ENCODE results near the gene MFAP1.

MFAP1 gene

DNA sequence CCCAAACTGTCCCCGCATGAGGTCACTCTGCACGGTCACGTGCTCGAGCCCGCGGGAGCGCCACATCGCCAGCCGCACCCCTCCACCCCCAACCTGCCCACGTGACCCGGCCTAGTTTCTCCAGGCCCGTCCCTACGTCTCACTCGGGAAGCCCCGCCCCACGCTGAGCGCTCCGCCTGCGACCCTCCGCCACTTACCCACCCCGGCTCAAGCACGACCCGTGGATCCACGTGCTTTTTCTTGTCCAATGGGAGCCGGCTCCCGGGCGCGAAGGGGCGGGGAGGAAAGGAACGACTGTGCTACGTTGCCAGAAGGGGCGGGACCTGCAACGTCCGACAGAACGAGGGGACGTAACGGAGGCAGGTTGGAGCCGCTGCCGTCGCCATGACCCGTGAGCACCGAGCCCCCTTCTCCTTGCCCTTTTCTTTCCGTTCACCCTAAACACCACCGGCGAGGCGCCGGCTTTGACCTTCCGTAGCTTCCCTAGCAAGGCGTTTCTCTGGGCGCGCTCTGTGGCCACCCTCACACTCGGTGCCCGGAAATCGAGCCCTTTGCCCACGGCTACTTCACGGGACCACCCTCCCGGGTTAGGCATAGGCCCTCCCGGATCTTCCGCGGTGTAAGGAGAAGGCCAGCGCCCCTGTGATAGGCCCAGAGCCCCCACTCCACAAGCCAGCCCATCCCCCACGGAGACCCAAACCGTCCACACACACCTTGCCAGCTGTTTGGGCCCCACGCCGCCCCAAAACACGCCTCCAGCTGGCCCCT is 32.3 kb downstream of the MFAP1 start, which contains the start of gene SERF2:
Gene SERF2, plus strand, starts transcription at position 328 of the 768 bp plus-strand sequence. Its CDS starts 57 bp downstream, at position 385.
- peak; percentile 99 for DNase-seq (ENCODE audit: low read depth, low spot score)
- H3K4me3 ChIP-seq (ENCODE audit: low read length): peak within 1 kb of the TSS; percentile 100

DNA sequence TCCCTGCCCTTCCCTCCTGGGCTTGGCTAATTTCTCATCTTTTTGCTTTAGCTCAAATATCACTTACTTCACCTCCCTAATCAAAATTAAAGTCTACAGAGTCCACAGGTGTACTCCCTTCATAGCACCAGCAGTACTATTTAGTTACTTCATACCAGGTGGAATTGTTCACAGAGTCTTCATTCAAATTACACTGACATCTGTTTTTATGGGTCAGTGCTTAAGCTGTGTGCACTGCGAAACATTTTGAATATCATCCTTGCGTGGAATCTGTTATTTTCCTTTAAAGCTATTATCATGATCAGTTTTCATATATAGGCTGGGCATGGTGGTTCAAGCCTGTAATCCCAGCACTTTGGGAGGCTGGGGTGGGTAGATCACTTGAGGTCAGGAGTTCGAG is 35.1 kb downstream of the MFAP1 start:
- no peak overlapping the region for H3K4me3 ChIP-seq (ENCODE audit: low read length)
- DNase-seq (ENCODE audit: low read depth, low spot score): no peak

DNA sequence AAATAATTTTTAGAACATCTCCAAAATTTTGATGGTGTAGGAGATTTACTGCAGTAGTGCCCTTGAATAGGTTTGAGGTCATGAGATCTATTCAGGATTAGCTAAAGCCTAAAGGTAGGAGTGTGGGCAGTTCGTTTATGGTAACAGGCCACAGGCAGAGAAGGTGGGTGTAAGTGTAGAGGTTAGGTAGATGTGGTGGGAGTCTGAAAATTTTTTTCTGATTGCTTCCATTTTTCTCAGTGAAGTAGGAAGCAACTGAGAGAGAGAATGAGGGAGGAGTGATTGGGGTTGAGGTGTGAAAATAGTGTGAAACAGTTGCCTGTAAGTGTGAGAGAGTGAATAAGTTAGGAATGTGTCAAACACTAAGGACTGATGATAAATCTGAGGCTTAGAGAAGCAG is 45.5 kb downstream of the MFAP1 start:
- DNase-seq (ENCODE audit: low read depth, low spot score): no peak
- no peak overlapping the region for H3K4me3 ChIP-seq (ENCODE audit: low read length)

DNA sequence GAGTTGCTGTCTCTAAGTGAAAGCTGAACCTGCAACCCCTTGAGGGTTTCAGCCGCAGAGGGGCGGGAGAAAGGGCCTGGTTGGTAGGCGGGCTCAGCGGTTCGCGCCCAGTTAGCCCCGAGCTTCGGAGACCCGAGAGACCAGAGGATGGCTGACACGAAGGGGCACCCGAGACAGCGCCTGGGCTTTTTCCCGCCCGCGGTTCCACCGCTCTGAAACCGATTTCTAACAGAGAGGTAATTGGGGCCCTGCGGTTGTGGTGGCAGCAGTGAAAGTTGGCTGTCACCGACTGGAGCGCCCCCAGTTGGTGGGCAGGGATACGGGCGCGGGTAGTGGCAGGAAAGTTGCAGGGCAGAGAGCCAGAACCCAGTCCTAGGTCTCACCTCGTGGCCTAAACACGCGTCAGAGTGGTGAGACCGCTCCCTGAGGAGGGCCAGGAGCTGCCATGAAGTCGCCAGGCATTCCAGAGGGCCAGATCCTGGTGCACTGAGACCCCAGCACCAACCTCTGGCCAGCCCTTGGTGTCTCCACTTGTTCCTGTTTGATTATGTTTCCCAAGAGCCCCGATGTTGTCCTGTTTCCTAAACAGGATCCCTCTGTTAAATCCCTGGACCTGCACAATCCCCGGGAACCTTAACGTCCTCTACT is 47.1 kb downstream of the MFAP1 start:
- peak overlapping the region; percentile 76 for H3K4me3 ChIP-seq (ENCODE audit: low read length)
- peak; percentile 77 for DNase-seq (ENCODE audit: low read depth, low spot score)

DNA sequence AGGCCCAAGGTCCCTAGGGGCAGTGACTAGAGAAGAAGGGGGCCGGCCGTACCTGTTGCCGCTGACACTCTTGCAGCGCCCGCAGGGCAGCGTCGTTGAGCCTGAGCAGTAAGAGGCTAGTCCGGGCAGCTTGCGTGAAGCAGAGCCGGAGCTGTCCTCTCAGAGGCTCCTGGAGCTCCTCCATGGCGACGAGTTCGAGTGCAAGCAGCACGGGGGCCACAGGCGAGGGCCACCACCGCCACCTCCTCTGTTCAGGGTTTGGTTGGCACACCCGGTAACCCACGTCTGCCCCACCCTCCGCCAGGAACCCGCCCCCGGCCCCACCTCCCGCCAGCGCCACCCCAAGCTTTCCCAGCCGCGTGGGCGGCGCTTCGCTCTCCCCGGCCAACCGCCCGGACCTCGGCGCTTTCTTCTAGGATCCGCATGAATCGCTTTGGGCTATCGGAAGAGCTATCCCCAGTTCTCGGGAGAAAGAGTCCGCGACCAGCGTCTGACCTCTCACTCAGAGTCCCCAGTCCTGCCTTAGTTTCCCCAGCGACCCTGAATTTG is 47.7 kb downstream of the MFAP1 start, which contains the start of gene ELL3:
Gene ELL3, minus strand, starts transcription at position 249 of the 549 bp plus-strand sequence. Its CDS starts 65 bp downstream, at position 184.
- peak; percentile 54 for DNase-seq (ENCODE audit: low read depth, low spot score)

DNA sequence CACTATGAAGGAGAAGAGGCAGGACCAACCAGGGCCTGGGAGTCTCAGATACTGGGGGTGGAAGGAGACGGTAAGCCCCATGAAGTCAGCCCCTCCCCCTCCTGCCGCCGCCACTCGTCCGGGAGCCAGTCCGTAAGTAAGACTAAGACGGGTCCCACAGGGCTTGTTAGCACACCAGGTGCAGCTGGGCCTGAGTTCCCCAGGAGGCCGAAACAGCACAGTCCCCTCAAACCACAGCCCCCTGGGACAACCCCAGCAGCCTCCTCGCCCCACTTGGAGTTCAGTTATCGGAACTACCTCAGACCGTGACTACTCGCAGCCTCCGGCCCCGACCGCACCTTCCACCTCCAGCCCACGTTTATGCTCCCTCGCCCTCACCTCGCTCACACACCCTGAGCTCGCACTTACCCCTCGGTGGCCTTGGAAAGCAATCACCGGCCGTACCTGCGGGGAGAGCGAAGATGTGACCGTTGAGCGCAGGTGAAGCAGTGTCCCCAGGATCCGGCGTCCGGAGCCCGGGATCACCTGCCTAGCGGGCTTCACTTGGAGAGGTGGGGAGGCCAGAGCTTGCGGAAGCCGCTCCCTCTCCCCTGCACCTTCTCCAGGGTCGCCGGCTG is 48.3 kb downstream of the MFAP1 start:
- H3K4me3 ChIP-seq (ENCODE audit: low read length): peak overlapping the region; percentile 76
- no peak for DNase-seq (ENCODE audit: low read depth, low spot score)

More for the DNA sequence above, 47.7 kb downstream of the MFAP1 start, which contains the start of gene ELL3:
- H3K4me3 ChIP-seq (ENCODE audit: low read length): peak within 1 kb of the TSS; percentile 76

DNA sequence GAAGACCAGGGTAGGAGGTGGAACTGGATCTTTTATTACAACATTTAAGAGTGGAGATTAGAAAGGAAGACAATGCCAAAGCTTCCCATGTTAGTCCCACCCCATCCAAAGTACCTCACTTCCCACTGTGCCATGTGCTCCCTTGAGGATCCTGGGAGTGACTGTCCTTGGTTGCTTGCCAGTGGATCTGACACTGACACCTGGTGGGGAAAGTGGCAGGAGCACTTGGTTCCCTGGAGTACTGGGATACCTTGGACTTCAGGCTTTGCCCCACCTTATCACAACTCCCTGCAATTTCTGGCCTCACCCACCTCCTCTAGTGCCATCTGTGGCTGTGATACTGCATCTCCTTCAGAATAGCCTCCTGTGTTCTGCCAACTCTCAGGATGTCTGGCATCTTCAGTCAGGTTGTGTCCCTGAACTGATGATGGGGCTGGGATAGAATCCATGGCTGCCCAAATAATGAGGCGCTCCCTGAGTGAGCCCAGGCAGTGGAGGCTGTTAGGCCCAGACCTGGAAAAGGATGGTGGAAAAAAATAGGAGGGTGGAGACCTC is 49.0 kb downstream of the MFAP1 start:
- DNase-seq (ENCODE audit: low read depth, low spot score): no peak

DNA sequence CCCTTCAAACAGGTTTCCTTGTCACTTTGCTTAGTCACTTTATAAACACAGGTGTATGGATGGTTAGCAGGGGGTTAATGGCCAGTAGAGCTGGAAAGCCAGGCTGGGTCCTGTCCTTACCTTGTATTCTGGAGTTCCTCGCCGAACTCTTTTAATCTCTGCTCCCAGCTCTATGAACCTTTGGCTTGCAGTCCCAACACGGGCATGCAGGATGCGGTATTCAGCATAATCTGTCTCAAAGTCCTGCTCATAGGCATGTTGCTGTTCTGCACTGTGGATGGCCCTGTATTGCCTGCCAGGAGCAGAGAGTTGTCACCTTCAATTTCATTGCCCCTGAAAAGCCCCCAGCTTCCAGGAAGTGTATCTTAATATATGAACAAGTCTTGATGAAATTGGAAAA is 50.4 kb downstream of the MFAP1 start:
- DNase-seq (ENCODE audit: low read depth, low spot score): no peak
- no peak overlapping the region for H3K4me3 ChIP-seq (ENCODE audit: low read length)

More for the DNA sequence above, 49.0 kb downstream of the MFAP1 start:
- H3K4me3 ChIP-seq (ENCODE audit: low read length): no peak overlapping the region

DNA sequence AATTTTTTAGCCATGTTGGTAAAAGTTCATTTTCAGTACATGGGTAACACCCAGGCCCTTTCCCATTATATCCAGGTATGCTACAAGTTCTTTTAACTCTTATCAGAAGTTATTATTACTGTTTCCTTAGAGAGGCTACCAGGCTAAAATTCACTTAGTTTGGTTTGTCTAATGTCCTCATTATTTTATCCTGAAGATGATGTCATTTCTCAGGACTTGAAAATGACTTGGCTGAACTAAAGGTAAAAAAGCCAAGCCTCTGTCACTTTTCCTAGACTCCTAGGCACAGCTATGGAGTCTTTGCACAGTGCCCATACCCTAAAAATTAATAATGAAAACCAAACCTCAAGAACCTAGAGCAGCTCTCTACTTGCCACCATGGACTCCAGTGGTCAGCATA is 51.9 kb downstream of the MFAP1 start:
- H3K4me3 ChIP-seq (ENCODE audit: low read length): no peak overlapping the region
- no peak for DNase-seq (ENCODE audit: low read depth, low spot score)

DNA sequence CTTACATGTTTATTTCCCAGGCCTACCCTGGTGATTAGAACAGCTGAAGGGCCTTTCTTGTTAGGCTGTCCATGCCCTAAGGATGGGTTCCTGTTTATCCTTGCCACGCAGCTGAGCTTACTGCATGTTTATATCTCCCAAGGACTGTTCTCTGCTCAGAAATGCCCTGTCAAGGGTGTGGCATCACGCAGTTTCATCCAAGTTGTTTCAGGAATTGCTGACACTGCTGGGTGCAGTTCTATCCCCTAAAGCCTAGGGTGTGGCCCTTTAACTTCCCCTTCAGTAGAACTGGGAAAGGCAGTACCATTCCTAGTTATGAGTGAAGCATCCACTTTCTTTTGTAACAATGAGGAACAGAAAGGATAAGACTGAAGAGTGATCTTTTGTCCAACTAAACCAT is 52.7 kb downstream of the MFAP1 start:
- no peak for DNase-seq (ENCODE audit: low read depth, low spot score)

DNA sequence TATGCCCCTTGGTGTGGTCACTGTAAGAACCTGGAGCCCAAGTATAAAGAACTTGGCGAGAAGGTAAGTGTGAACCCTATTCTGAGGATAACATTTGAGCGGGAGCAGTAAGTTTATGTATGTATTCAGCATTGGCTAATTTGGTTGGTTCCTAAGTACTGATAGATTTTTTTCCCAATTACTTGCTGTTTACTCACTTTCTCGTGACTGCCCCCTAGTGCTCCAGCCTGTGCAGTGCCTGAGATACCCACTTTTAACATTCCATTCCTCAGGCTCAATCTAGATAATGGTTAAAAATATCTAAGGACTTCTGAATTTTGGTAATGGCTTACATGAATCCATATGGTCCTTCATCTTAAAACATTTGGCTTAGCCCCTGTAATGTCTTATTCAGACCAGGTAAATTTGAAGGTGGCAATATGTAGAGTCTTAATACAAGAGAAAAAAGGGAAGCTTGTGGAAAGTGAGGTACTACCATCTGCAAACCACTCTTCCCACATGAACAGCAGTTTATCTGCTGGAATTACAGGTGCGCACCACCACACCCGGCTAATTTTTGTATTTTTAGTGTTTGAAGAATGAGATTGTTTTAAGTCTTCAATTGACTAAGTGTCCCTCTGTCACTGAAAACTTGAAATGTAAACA is 54.8 kb downstream of the MFAP1 start:
- DNase-seq (ENCODE audit: low read depth, low spot score): peak; percentile 50
- no peak overlapping the region for H3K4me3 ChIP-seq (ENCODE audit: low read length)

More for the DNA sequence above, 52.7 kb downstream of the MFAP1 start:
- H3K4me3 ChIP-seq (ENCODE audit: low read length): no peak overlapping the region

DNA sequence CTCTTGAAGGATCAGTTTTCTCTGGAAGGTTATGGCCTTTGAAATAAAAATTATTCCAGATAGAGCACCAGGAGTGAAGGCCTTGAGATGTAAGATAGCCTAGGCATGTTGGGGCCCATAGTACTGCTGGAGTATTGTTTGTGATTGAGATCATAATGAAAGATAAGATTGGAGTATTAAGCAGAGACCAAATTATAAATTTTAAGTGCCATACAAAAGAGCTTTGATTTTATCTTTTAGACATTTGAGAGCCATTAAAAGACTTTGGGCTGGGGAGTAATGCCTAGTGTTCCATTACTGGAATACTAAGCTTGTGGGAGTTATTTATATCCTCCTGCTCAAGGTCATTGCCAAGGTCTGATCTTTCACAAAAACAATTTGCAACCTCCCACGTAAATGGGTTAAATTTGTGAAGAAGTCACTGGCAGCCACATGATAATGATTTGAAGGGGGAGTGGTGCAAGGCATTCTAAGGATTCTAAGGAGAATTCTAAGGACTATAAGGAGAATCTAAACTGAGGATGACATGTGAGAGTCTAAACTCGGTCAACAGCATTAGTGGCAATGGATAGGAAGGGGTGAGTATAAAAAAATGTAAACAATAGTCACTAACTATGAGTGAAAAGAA is 60.6 kb downstream of the MFAP1 start:
- no peak for DNase-seq (ENCODE audit: low read depth, low spot score)
- H3K4me3 ChIP-seq (ENCODE audit: low read length): no peak overlapping the region

DNA sequence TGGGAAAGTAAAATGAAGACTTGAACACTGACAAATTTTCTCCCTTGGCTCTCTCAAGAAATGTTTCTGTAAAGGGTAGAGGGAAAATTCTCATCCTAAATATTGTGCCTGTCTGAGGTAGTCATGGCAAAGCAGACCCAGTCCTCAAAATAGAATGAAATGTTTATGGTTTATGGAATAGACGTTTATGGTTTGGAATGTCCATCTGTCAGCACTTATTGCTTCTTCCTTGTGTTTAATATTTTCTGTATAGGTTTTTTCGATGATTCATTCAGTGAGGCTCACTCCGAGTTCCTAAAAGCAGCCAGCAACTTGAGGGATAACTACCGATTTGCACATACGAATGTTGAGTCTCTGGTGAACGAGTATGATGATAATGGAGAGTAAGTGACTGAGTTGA is 61.7 kb downstream of the MFAP1 start:
- no peak for DNase-seq (ENCODE audit: low read depth, low spot score)
- no peak overlapping the region for H3K4me3 ChIP-seq (ENCODE audit: low read length)

Measured in Jurkat, Clone E6-1 (cell line).